H9 (cell line): ENCODE data around the gene UTP11. TPM values are rescaled to one million over a fixed set of nuclear protein-coding genes. Genes with fewer than 3 reads are reported as not detected.

Experiments used
- DNase-seq: peaks from one replicate; pipeline ENCODE4 v3.0.0-alpha.2; 2017
- H2AFZ ChIP-seq: one replicate; pipeline ENCODE4 v1.6.1; 2013; ENCODE audit warnings: mild to moderate bottlenecking, low read length, control low read depth, moderate library complexity
- H2AK5ac ChIP-seq: 2 replicates; pipeline ENCODE4 v1.6.1; 2013; ENCODE audit warnings: low read length, control low read depth, mixed read lengths; ENCODE audit not compliant: insufficient read length
- H2BK120ac ChIP-seq: one replicate; pipeline ENCODE4 v1.6.1; 2013; ENCODE audit warnings: low read depth, mild to moderate bottlenecking, low read length, control low read depth, inconsistent platforms; ENCODE audit not compliant: poor library complexity, severe bottlenecking
- H2BK12ac ChIP-seq: 2 replicates; pipeline ENCODE4 v1.6.1; 2013; ENCODE audit warnings: low read length, control low read depth, mixed read lengths, low read depth; ENCODE audit not compliant: insufficient read length
- H2BK15ac ChIP-seq: 2 replicates; pipeline ENCODE4 v1.6.1; 2013; ENCODE audit warnings: low read depth, low read length, control low read depth
- H2BK20ac ChIP-seq: one replicate; pipeline ENCODE4 v1.6.1; 2013; ENCODE audit warnings: low read depth, mild to moderate bottlenecking, low read length, control low read depth, inconsistent platforms; ENCODE audit not compliant: poor library complexity, severe bottlenecking
- H2BK5ac ChIP-seq: 2 replicates; pipeline ENCODE4 v1.6.1; 2013; ENCODE audit warnings: low read length, control low read depth, mixed read lengths; ENCODE audit not compliant: insufficient read length
- H3K14ac ChIP-seq: 2 replicates; pipeline ENCODE4 v1.6.1; 2013; ENCODE audit warnings: low read length, control low read depth; ENCODE audit not compliant: insufficient read depth
- H3K18ac ChIP-seq: 2 replicates; pipeline ENCODE4 v1.6.1; 2013; ENCODE audit warnings: low read depth, mild to moderate bottlenecking, mixed read lengths, low read length, control low read depth; ENCODE audit not compliant: insufficient read length
- H3K23ac ChIP-seq: 2 replicates; pipeline ENCODE4 v1.6.1; 2013; ENCODE audit warnings: low read length, control low read depth, mixed read lengths, low read depth; ENCODE audit not compliant: insufficient read length
- H3K23me2 ChIP-seq: 2 replicates; pipeline ENCODE4 v1.6.1; 2013; ENCODE audit warnings: low read depth, mild to moderate bottlenecking, mixed read lengths, low read length, control low read depth; ENCODE audit not compliant: insufficient read length, poor library complexity, severe bottlenecking
- H3K27ac ChIP-seq: 2 replicates; pipeline ENCODE4 v1.5.1; 2013; ENCODE audit warnings: low read length, control low read depth, mixed read lengths, low read depth; ENCODE audit not compliant: insufficient read length
- H3K27me3 ChIP-seq: 2 replicates; pipeline ENCODE4 v1.6.1; 2013; ENCODE audit warnings: low read length, control low read depth, inconsistent platforms; ENCODE audit not compliant: insufficient read depth
- H3K4ac ChIP-seq: 2 replicates; pipeline ENCODE4 v1.6.1; 2013; ENCODE audit warnings: low read depth, mild to moderate bottlenecking, control low read depth, inconsistent platforms, low read length, moderate library complexity
- H3K4me1 ChIP-seq: 2 replicates; pipeline ENCODE4 v1.6.1; 2013; ENCODE audit warnings: low read length, control low read depth, inconsistent platforms; ENCODE audit not compliant: insufficient read depth
- H3K4me2 ChIP-seq: 2 replicates; pipeline ENCODE4 v1.6.1; 2013; ENCODE audit warnings: low read length, control low read depth, mixed read lengths; ENCODE audit not compliant: insufficient read length, insufficient read depth
- H3K56ac ChIP-seq: 2 replicates; pipeline ENCODE4 v1.6.1; 2013; ENCODE audit warnings: low read depth, mild to moderate bottlenecking, mixed read lengths, low read length, control low read depth; ENCODE audit not compliant: insufficient read length
- H3K79me1 ChIP-seq: 2 replicates; pipeline ENCODE4 v1.6.1; 2013; ENCODE audit warnings: low read depth, mild to moderate bottlenecking, moderate library complexity, low read length, control low read depth, inconsistent platforms; ENCODE audit not compliant: insufficient read depth, poor library complexity, severe bottlenecking
- H3K79me2 ChIP-seq: 2 replicates; pipeline ENCODE4 v1.6.1; 2013; ENCODE audit warnings: low read length, control low read depth, inconsistent platforms; ENCODE audit not compliant: insufficient read depth
- H3K9ac ChIP-seq: 2 replicates; pipeline ENCODE4 v1.6.1; 2013; ENCODE audit warnings: low read length, control low read depth, mixed read lengths; ENCODE audit not compliant: insufficient read length; ENCODE audit errors: extremely low read depth
- H3K9me3 ChIP-seq: one replicate; pipeline ENCODE4 v1.6.1; 2013; ENCODE audit warnings: low read depth, low read length, inconsistent platforms; ENCODE audit not compliant: control insufficient read depth
- H3T11ph ChIP-seq: one replicate; pipeline ENCODE4 v1.6.1; 2013; ENCODE audit warnings: mild to moderate bottlenecking, low read length, control low read depth, inconsistent platforms
- H4K20me1 ChIP-seq: one replicate; pipeline ENCODE4 v1.6.1; 2013; ENCODE audit not compliant: control insufficient read depth, insufficient read length, insufficient read depth
- H4K5ac ChIP-seq: 2 replicates; pipeline ENCODE4 v1.6.1; 2013; ENCODE audit warnings: low read depth, mild to moderate bottlenecking, mixed read lengths, low read length, control low read depth; ENCODE audit not compliant: insufficient read length
- H4K8ac ChIP-seq: replicated peaks from 2 replicates; pipeline ENCODE4 v1.6.1; 2013; ENCODE audit warnings: low read length, control low read depth, mixed read lengths, low read depth; ENCODE audit not compliant: insufficient read length
- H4K91ac ChIP-seq: 2 replicates; pipeline ENCODE4 v1.6.1; 2013; ENCODE audit warnings: low read depth, mild to moderate bottlenecking, moderate library complexity, mixed read lengths, low read length, control low read depth; ENCODE audit not compliant: insufficient read length
- H3K27ac Mint-ChIP-seq, 3 experiments: 2 replicates in 2 of 3; 3 replicates in 1 of 3; pipeline ENCODE4 v1.8.0; 2020 to 2021; ENCODE audit warnings: mixed read lengths in 3 of 3, mild to moderate bottlenecking in 1 of 3, moderate library complexity in 1 of 3
- H3K27me3 Mint-ChIP-seq: 2 replicates; pipeline ENCODE4 v1.8.0; 2021; ENCODE audit warnings: low read depth, mild to moderate bottlenecking, moderate library complexity, mixed read lengths
- H3K36me3 Mint-ChIP-seq, 3 experiments: 2 replicates in 2 of 3; 3 replicates in 1 of 3; pipeline ENCODE4 v1.8.0; 2020 to 2021; ENCODE audit warnings: low read depth in 3 of 3, mixed read lengths in 3 of 3; ENCODE audit not compliant: insufficient read depth in 1 of 3
- H3K4me1 Mint-ChIP-seq, 2 experiments: 2 replicates each; pipeline ENCODE4 v1.8.0; 2020; ENCODE audit warnings: mixed read lengths in 2 of 2
- H3K4me3 Mint-ChIP-seq, 2 experiments: 2 replicates in 1 of 2; 3 replicates in 1 of 2; pipeline ENCODE4 v1.8.0; 2020 to 2021; ENCODE audit warnings: mild to moderate bottlenecking in 2 of 2, mixed read lengths in 2 of 2, moderate library complexity in 1 of 2
- H3K9me3 Mint-ChIP-seq, 2 experiments: 2 replicates in 1 of 2; 3 replicates in 1 of 2; pipeline ENCODE4 v1.8.0; 2020; ENCODE audit warnings: mild to moderate bottlenecking in 2 of 2, mixed read lengths in 2 of 2, moderate library complexity in 1 of 2
- WGBS: extraction: QIAGEN DNeasy Blood & Tissue Kit; methylation state at CpG from one replicate; pipeline ENCODE4 v1.1.7; 2013; ENCODE audit warnings: missing lambda C conversion rate, low lambda C conversion rate, mixed read lengths; ENCODE audit not compliant: insufficient read length; ENCODE audit errors: extremely low coverage; 5-methylcytosine and 5-hydroxymethylcytosine counted together
- total RNA-seq: library from RNA; stranded (reverse); gene quantifications from 2 replicates; pipeline ENCODE4 v1.2.1, GENCODE V29; 2021
- TF ChIP-seq, protein P1 (sequence below): fragments of 200-600 bp; sonication (generic); conservative IDR thresholded peaks from 3 replicates; pipeline ENCODE4 v1.8.0; 2021; ENCODE audit warnings: antibody characterized with exemption, mild to moderate bottlenecking

The UTP11 gene
- total RNA-seq, 1 experiment from 2014 or later = 63.1 TPM

DNA sequence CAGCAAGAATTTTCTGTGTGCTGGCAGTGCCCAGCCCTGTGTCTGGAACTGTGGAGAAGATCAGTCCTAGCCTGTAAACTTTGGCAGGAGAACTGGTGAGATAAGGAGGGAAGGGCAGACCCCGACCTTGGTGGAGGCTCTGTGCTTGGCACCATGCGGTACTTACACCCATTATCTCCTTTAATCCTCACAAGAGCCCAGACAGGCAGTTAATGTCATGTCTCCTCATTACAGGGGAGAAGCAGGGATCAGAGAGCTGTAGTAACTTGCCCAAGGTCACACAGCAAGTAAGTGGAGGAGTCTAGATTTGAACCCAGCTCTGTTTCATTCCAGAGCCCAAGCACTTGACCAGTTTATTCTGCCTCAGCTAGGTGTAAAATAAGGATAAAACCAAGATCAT is 48.0 kb downstream of the UTP11 start:
- Histone ChIP-seq H4K91ac (no peak overlapping the region), H2BK12ac (no peak overlapping the region), H3K27ac (no peak overlapping the region), H3K4me1 (peaks cover 2% of the 10 kb centered on the region; the same call in 1 of the 2 replicates), H2BK120ac (no peak overlapping the region), H3K9ac (no peak overlapping the region), H2BK15ac (no peak overlapping the region), H4K5ac (no peak overlapping the region), H4K8ac (no peak overlapping the region), H3T11ph (no peak overlapping the region), H3K9me3 (no peaks in the 10 kb centered on the region), H3K79me1 (no peaks in the 10 kb centered on the region), H3K23ac (no peak overlapping the region), H3K56ac (no peak overlapping the region), H4K20me1 (no peaks in the 10 kb centered on the region), H3K27me3 (no peaks in the 10 kb centered on the region), H2BK20ac (no peak overlapping the region), H3K23me2 (no peaks in the 10 kb centered on the region), H2AFZ (no peak overlapping the region), H3K4me2 (no peak overlapping the region), H2AK5ac (no peak overlapping the region), H3K18ac (no peak overlapping the region), H3K79me2 (no peaks in the 10 kb centered on the region), H2BK5ac (no peak overlapping the region), H3K14ac (no peak overlapping the region; the same call in 1 of the 2 replicates), H3K4ac (no peak overlapping the region)
- no CpG with 5 or more reads among the region's 2 CpGs for WGBS
- TF ChIP-seq, protein P1, sequence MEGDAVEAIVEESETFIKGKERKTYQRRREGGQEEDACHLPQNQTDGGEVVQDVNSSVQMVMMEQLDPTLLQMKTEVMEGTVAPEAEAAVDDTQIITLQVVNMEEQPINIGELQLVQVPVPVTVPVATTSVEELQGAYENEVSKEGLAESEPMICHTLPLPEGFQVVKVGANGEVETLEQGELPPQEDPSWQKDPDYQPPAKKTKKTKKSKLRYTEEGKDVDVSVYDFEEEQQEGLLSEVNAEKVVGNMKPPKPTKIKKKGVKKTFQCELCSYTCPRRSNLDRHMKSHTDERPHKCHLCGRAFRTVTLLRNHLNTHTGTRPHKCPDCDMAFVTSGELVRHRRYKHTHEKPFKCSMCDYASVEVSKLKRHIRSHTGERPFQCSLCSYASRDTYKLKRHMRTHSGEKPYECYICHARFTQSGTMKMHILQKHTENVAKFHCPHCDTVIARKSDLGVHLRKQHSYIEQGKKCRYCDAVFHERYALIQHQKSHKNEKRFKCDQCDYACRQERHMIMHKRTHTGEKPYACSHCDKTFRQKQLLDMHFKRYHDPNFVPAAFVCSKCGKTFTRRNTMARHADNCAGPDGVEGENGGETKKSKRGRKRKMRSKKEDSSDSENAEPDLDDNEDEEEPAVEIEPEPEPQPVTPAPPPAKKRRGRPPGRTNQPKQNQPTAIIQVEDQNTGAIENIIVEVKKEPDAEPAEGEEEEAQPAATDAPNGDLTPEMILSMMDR = no peak
- Mint-ChIP-seq H3K36me3 (peaks cover 0 to 9% (median 0%) of the 10 kb centered on the region in 3 experiments; a peak in 4 of 7 replicates), H3K4me1 (peaks cover 30 to 41% of the 10 kb centered on the region in 2 experiments), H3K27me3 (peaks cover 10% of the 10 kb centered on the region), H3K4me3 (no peak overlapping the region), H3K9me3 (peaks cover 0 to 3% of the 10 kb centered on the region in 2 experiments; a peak in 1 of 5 replicates), H3K27ac (peak overlapping the region in 1 of 3 experiments; percentile 52; a peak in 2 of 7 replicates)
- DNase-seq = no peak
